Activated CD4-positive, CD25-positive, alpha-beta regulatory T cell (primary cell): ENCODE data around the gene ARHGAP35.
"Not testable (repeated sequence)": the region's sequence is repeated elsewhere in the genome, so short reads cannot be mapped to it uniquely, and the experiment has no call there.

Experiments
- DNase-seq, 4 experiments: peaks; one replicate each; lab custom pipeline; 2025; lab: John Stamatoyannopoulos, UW

The ARHGAP35 gene

DNA sequence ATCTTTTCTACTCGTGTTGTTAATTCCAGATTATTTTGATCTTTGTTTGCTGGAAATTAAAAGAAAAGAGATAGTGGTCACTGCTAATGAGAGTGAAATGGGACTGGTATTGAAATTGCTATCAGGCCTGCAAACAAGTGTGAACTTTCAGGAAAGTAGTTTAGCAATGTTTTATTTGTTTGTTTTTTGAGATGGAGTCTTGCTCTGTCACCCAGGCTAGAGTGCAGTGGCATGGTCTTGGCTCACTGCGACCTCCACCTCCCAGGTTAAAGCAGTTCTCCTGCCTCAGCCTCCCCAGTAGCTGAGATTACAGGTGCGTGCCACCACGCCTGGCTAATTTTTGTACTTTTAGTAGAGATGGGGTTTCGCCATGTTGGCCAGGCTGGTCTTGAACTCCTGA, 10.4 kb downstream of the ARHGAP35 start:
- DNase-seq = not testable (repeated sequence)

DNA sequence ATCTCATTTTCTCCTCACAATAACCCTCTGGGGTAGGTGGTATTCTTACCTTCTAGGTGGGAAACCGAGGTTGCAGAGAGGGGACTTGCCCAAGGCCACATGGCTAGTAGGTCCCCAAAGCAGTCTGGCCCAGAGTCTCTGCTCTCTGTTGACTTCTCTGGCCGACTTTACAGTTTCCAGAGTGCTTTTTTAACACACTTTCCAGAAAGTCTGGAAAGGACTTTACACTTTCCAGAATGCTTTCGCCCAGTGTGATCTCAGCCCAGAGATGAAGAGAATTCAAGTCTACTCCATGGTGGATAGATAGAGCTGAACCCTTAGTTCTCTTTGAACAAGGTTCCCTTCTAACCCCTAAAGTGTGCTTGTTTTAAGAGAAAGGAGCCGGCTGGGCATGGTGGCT, 12.2 kb downstream of the ARHGAP35 start:
- no peak for DNase-seq

DNA sequence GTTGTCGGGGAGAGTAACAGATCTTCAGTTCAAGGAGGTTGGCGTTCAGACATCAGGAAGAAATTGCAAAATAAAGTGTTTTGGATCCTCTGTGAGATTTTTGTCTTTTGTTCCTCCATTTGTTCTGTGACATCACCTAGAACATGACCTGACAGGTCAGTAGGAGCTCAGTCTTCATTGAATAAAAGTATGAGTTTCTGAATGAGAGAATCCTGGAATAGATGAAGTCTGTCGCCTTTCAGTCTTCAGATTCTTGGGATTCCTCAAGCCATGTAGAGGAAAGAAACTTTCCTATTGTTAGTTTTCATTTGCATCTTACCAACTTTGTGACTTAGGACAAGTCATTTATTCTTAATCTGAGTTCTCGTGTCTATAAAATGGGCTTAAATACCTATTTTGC, 14.4 kb downstream of the ARHGAP35 start:
- DNase-seq = no peak

DNA sequence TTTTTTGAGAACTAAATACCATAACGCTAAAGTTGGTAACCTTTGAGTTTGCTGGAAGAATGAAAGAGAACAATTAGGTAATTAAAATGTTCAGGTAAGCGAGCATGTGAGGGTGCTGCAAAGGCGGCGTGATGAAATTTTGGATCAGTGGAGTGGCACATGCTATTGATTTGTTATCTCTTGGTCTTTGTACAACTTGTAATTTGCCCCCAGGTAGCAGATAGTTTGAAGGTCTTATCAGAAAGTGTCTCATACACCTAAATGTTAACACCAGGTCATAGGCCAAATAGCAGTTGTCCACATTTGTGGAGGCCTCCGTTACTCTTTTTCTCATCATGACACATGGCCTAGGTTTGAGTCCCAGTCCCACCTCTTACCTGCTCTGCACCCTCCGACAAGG, 14.9 kb downstream of the ARHGAP35 start:
- DNase-seq = no peak

DNA sequence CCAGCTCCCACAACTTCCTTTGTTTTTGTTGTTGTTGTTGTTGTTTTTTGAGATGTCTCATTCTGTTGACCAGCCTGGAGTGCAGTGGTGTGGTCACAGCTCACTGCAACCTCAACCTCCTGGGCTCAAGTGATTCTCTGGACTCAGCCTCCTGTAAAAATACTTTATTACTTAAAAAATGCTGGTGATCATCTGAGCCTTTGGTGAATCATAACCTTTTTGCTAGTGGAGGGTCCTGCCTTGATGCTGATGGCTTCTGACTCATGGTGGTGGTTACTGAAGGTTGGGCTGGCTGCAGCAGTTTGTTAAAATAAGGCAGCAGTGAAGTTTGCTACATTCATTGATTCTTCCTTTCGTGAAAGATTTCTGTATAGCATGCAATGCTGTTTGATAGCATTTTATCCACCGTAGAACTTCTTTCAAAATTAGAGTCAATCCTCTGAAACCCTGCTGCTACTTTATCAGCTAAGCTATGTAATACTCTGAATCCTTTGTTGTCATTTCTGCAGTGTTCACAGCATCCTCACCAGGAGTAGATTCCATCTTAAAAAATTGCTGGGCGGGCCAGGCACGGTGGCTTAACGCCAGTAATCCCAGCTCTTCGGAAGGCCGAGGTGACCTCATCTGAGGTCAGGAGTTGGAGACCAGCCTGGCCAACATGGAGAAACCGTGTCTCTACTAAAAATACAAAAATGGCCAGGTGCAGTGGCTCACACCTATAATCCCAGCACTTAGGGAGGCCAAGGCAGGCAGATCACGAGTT, 18.0 kb downstream of the ARHGAP35 start:
- DNase-seq = no peak

DNA sequence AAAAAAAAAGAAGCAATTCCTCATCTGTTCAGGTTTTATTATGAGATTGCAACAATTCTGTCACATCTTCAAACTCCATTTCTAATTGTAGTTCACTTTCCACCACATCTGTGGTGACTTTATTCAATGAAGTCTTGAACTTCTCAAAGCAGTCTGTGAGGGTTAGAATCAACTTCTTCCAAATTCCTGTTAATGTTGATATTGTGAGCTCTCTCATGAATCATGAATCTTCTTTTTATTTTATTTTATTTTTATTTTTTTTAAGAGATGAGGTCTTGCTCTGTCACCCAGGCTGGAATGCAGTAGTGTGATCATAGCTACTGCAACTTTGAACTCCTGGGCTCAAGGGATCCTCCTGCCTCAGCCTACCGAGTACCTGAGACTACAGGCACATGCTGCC, 19.6 kb downstream of the ARHGAP35 start:
- DNase-seq = no peak

DNA sequence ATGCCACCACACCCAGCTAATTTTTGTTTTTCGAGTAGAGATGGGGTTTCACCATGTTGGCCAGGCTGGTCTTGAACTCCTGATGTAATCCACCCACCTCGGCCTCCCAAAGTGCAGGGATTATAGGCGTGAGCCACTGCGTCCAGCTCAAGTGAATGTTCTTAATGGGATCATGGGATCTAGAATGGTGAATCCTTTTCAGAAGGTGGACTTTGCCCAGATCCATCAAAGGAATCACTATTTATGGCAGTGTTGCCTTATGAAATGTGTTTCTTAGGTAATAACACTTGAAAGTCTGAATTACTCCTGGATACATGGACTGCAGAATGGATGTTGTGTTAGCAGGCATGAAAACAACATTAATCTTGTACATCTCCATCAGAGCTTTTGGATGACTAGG, 20.3 kb downstream of the ARHGAP35 start:
- no peak for DNase-seq

DNA sequence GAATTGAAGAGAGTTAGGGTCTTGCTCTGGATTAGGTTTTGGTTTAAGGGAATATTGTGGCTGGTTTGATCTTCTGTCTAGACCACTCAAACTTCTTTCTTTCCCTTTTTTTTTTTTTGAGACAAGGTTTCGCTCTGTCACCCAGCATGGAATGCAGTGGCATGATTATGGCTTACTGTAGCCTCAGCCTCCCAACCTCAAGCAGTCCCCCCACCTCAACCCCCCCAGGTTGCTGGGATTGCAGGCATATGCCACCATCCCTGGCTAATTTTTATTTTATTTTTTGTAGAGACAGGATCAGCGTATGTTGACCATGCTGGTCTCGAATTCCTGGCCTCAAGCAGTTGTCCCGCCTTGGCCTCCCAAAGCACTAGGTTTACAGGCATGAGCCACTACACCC, 21.2 kb downstream of the ARHGAP35 start:
- no peak for DNase-seq

DNA sequence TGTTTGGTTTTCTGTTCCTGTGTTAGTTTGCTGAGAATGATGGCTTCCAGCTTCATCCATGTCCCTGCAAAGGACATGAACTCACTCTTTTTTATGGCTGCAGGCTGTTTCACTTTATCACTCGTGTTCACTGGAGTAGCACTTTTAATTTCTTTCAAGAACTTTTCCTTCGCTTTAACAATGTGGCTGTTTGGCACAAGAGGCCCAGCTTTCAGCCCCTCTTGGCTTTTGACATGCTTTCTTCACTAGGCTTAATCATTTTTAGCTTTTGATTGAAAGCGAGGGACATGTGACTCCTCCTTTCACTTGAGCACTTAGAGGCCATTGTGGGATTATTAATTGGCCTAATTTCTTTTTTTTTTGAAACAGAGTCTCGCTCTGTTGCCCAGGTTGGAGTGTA, 22.0 kb downstream of the ARHGAP35 start:
- DNase-seq = not testable (repeated sequence)

DNA sequence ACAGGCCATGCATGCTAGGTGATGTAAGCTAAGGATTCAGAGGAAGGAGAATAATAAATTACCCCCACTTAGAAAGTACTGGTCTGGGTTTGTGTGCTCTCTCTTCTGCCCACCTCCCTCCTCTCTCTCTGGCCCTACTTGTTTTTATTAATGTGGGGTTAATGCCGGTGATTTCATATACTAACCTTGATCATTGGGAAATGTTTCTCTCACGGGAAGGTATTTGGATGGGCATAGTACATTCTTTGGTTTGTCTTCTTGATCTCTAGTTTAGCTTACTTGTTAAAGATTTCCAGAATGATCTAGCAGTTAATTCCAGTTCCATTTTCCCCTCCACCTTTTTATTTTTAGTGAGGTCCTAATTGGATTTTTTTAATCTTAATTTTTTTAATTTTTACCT, 24.6 kb downstream of the ARHGAP35 start:
- no peak for DNase-seq

DNA sequence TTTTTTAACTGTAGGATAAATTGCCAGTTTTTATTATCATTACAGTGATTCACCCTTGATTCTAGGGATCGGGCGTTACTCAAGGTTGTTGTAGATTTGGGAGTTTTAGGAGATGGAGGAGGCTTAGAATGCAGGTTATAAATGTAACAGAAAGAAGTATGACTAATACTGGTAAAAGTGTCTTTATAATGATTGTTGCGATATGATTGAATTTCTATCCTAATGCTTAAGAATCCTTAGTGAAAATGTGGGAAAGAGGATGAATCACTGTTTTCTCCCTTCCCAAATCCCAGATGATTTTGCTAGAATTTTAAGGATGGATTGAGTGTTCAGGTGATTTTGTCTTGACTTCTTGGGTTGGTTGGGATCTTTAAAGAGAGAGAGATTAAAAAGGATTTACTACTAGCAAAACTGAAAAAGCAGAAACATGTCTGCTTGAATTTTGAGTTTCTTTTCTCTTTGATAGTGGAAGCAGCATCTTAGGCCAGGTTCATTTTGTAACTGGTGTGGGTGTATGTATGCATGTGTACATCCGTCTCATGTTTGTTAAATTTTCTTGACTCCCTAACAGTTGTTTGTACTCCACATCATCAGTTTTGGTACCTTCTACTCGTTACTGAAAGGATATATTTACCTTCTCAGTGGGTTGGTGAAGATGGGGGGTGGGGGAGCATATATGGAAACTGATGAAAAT, 25.9 kb downstream of the ARHGAP35 start:
- DNase-seq = no peak

DNA sequence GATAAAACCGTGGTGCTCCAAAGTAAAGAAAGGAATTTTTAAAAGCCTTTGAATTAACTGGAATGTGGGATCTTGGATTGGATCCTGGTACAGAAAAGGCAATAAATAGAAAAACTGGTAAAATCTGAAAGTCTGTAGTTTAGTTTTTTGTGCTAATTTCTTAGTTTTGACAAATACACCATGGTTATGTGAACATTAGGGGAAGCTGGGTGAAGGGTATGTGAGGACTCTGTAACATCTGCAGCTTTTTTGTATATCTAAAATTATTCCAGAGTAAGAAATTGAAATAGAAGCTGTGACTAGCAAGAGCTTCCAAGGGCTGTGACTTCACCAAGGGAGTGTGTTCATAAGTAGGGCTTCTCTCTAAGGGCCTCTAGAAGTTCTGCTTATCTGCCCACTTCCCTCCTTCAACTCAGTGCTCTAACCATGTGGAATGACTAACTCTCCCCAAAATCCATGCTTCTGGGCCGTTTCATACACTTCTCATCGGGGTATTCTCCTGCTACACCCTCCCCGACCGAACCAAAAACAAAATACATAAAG, 26.5 kb downstream of the ARHGAP35 start:
- DNase-seq = no peak

DNA sequence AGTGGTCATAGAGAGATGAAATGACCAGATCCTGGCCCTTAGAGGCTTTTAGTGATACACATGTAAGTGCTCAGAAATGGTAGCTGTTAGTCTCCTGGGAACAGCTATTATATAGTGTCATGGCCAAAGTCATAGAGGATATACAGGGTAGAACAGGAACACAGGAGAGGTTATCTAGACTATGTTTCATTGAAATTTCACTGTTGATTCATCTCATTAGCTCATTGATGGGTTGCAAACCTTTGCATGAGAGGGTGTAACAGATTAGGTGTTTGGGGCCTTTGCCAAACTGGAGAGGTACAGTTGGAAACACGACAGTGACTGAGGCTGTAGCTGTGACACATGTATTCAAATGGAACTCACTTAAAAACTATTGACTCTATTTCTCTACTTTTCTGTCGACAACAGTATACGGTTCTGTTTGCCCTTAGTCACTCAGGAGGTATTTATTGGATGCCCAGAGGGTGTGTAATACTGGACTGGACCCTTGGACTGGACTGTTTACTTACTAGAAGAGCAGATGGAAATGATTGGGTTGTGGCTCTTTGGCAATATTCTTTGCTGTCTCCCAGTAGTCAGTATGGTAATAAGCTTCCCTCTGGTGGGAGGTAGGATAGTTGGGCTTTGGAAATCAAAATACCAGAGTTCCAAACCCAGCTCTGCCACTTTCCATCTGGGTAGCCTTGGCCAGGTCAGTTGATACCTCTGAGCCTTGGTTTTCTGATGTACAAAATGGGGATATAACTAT, 29.8 kb downstream of the ARHGAP35 start:
- DNase-seq = no peak

DNA sequence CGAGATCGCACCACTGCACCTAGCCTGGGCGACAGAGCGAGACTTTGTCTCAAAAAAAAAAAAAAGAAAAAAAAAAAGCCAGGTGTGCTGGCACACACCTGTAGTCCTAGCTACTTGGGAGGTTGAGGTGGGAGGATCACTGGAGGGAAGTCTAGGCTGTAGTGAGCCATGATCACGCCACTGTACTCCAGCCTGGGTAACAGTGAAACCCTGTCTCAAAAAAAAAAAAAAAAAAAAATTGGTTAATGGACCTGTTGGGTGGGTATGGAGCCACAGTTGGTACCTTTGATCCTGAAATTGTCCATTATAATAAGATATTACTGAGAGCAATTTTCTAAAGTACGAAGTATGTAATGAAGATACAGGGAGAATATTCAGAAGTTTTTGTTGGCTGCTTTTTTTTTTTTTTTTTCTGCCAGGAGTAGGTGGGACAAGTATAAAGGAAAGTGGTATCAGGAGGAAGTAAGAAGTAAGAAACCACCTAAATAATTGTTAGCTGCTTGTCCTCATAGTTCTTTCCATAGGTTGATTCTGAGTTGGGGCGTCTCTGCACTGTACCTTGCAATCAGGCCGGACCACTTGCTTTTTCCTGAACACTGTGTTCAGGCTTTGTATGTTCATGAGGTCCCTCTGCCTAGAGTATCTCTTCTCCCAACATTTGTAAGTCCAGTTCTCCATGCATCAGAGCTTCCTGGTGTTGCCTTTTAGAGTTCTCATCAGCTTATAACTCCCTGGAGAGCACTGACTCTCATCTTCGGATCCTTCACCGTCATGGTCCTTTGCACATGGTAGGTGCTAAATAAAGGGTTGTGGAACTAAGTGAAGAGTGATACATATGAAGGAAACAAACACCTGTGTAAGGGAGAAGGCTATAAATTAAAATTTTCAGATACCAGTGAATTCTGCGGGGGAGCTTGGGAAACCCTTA, 31.7 kb downstream of the ARHGAP35 start:
- DNase-seq = no peak

DNA sequence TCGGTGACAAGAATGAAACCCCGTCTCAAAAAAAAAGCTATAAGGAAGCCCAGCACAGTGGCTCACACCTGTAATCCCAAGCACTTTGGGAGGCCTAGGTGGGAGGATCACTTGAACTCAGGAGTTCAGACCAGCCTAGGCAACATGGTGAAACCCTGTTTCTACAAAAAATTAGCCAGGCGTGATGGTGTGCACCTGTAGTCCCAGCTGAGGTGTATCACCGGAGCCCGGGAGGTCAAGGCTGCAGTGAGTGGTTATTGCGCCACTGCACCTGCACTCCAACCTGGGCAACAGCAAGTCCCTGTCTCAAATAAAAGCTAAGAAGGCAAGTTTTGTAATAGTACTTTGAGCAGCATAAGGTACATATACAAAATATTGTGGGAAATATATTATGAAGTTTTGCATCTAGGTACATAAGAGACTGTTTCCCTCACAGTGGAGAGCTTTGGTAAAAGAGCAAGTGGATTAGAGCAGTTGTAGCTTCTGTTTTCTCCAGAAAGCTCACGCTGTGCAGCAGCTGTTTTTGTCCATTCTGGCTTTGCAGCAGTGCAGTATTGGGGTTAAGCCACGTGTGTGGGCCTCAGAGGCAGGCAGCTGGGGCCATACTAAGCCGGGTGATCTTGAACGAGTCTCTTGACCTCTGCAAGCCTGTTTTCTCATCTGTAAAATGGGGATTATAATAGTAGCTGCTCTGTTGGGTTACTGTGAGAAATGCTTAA, 35.4 kb downstream of the ARHGAP35 start:
- no peak for DNase-seq

DNA sequence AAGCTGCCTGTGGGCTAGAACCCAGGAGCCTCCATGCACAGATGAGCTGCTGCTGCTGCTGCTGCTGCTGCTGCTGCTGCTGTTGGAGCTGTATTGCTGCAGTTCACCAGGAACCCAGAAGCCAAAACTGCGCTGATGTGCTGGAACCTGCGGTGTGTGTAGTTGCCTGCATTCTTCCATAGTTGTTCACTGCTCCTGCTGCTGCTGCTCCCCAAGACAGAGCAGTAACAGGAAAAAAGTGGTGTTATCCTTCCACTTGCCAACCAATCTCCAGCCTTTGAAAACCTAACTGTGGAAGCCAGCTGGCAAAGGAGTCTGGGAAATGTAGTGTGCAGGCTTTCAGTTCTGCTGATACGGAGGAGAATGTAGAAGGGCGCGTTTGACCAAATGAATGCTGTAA, 37.9 kb downstream of the ARHGAP35 start:
- DNase-seq = no peak

DNA sequence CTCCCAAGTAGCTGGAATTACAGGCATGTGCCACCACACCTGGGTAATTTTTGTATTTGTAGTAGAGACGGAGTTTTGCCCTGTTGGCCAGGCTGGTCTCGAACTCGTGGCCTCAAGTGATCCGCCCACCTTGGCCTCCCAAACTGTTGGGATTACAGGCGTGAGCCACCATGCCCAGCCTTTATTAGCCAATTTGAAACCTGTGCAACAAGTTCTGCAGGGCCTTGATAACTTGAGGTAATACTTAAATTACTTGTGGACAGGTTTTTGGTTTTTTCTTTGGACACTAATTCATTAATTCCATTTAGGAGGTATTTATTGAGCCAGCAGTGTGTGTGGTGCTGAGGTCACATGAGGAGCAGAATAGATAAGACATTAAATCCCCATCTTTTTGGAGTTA, 39.5 kb downstream of the ARHGAP35 start:
- no peak for DNase-seq

DNA sequence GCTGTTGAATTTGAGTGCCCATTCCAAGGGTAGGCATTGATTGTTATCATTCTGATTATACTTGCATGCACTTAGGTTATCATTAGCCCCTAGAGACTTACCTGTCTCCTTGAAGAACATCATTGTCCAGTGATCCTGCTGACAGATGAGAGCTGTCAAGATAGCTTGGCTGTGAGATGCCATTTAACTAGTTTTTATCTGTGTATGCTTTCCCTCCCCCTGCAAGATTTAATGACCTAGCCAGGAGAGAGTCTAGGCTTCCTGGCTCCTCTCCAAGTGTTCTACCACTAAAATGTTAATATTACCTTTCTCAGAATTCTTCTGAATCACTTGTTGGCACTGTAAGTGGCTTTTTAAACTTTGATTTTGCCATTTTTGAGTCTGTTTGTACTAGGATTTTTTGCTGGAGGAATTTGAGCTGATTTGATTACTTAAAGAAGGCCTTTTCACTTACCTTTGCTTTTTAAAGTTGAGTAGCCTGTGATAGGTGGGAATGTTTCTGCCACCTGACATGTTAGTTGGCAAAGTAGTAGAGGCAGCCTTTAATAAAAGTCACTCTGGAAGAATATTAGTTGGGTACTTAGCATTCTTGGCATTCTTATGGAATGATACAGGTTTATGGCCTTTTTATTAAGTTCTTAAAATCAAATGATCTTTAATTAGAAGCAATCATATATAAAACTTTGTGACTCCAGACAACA, 41.1 kb downstream of the ARHGAP35 start:
- no peak for DNase-seq

DNA sequence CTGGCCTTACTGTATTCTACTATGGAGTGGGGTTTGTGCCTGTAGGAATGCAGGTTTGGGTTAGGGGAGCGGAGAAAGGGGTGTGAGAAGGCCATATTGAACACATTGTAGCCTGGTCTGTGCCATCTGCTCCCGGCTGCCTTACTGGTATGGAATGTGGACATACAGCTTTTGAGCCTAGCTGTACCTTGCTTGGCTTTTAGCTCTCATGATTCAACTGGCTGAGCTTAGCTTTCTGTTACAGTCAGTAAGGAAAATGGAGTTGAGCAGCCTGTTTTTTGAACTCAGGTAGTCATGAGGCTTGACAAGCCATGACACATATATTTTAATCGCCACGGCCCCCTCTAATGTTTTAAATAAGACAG, 41.6 kb downstream of the ARHGAP35 start:
- no peak for DNase-seq

DNA sequence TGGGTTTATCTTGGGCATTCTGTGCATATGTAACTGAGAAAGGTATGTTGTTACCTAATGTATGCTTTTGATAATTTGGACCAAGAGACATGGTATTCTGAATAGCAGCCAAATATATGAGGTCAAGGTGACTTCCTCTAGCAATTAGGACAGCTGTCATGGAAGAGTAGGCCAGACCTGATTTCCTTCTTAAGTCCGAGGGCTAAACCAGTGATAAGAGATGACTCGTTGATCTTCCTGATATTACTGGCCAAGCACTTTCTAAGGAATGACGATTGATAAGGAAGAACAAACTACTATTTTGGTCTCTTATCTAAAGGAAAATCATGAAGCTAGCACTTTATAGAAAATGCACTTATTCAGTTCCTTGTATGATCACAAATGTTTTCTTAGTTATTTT, 42.7 kb downstream of the ARHGAP35 start:
- no peak for DNase-seq
